ENCODE measurements around the gene EML3. TPM values are rescaled to one million over a fixed set of nuclear protein-coding genes. Genes with fewer than 3 reads are reported as not detected.
A peak's percentile ranks its signal among the peaks of the same experiment; 100 is the strongest.

Gene EML3
- total and polyA plus RNA-seq, 2 of the 13 experiments (the other 11 are each of a cell fraction or from before 2014, with no cell fraction given): 10.6 to 12.3 TPM

DNA sequence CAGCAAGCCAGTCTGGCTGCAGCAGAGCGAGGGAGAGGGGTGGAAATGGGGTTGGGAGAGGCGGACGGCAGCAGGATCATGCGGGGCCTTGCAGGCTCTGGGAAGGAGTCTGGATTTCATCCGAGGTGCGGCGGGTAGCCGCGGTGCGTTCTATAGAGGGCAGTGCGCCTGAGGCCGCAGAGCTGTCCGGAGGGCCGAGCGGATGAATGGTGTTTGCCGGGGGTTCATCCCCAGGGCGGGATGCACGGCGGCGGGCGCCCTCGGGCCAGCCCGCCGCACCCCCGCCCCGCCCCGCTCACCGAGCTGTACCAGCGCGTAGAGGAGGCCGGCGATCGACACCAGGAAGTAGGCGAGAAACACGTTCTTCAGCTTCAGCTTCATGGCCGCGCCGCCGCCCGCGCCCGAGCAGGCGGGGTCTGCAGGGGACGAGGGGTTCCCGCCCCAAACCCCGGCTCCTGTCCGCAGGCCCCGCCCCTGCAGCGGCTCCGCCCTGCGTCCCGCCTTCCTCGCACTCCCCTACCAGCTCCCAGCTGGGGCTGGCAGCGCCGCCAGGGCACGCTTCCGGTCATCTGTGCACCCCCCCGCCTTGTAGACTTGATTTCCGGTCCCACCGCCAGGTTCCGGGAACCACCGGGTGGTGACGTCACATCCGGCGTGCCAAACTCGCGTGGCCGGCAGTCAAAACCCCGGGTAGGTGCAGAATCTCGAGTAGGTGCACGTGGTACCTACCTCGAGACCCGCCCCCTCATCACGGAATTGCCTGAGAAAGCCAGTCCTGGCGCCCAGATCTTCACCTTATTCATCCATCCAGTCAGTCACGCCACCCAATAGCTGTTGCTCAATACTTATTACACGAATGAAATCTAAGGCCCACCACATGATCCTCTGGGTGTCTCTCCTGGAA, 9.2 kb upstream of the EML3 start, which contains the start of gene B3GAT3 (continued):
- TF ChIP-seq, protein P1, sequence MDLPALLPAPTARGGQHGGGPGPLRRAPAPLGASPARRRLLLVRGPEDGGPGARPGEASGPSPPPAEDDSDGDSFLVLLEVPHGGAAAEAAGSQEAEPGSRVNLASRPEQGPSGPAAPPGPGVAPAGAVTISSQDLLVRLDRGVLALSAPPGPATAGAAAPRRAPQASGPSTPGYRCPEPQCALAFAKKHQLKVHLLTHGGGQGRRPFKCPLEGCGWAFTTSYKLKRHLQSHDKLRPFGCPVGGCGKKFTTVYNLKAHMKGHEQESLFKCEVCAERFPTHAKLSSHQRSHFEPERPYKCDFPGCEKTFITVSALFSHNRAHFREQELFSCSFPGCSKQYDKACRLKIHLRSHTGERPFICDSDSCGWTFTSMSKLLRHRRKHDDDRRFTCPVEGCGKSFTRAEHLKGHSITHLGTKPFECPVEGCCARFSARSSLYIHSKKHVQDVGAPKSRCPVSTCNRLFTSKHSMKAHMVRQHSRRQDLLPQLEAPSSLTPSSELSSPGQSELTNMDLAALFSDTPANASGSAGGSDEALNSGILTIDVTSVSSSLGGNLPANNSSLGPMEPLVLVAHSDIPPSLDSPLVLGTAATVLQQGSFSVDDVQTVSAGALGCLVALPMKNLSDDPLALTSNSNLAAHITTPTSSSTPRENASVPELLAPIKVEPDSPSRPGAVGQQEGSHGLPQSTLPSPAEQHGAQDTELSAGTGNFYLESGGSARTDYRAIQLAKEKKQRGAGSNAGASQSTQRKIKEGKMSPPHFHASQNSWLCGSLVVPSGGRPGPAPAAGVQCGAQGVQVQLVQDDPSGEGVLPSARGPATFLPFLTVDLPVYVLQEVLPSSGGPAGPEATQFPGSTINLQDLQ (CRISPR knock-in tag; IDR thresholded peaks at IDR 0.05): 0 out of 2 replicates have a peak, but pooled peaks have one; percentile 48
- no peak for TF ChIP-seq ZNF839 (CRISPR knock-in tag; IDR thresholded peaks at IDR 0.05; ENCODE audit: borderline replicate concordance)
- TF ChIP-seq, protein P2, sequence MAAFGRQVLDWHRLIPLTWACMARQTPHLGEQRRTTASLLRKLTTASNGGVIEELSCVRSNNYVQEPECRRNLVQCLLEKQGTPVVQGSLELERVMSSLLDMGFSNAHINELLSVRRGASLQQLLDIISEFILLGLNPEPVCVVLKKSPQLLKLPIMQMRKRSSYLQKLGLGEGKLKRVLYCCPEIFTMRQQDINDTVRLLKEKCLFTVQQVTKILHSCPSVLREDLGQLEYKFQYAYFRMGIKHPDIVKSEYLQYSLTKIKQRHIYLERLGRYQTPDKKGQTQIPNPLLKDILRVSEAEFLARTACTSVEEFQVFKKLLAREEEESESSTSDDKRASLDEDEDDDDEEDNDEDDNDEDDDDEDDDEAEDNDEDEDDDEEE (CRISPR knock-in tag; IDR thresholded peaks at IDR 0.05): no peak
- peak; percentile 94 for TF ChIP-seq BORCS8-MEF2B (CRISPR knock-in tag; IDR thresholded peaks at IDR 0.05)
- TF ChIP-seq, protein P3, sequence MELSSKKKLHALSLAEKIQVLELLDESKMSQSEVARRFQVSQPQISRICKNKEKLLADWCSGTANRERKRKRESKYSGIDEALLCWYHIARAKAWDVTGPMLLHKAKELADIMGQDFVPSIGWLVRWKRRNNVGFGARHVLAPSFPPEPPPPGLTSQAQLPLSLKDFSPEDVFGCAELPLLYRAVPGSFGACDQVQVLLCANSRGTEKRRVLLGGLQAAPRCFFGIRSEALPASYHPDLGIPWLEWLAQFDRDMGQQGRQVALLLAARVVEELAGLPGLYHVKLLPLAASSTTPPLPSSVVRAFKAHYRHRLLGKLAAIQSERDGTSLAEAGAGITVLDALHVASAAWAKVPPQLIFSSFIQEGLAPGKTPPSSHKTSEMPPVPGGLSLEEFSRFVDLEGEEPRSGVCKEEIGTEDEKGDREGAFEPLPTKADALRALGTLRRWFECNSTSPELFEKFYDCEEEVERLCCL (CRISPR knock-in tag; IDR thresholded peaks at IDR 0.05; ENCODE audit: borderline replicate concordance): no peak
- TF ChIP-seq, protein P4, sequence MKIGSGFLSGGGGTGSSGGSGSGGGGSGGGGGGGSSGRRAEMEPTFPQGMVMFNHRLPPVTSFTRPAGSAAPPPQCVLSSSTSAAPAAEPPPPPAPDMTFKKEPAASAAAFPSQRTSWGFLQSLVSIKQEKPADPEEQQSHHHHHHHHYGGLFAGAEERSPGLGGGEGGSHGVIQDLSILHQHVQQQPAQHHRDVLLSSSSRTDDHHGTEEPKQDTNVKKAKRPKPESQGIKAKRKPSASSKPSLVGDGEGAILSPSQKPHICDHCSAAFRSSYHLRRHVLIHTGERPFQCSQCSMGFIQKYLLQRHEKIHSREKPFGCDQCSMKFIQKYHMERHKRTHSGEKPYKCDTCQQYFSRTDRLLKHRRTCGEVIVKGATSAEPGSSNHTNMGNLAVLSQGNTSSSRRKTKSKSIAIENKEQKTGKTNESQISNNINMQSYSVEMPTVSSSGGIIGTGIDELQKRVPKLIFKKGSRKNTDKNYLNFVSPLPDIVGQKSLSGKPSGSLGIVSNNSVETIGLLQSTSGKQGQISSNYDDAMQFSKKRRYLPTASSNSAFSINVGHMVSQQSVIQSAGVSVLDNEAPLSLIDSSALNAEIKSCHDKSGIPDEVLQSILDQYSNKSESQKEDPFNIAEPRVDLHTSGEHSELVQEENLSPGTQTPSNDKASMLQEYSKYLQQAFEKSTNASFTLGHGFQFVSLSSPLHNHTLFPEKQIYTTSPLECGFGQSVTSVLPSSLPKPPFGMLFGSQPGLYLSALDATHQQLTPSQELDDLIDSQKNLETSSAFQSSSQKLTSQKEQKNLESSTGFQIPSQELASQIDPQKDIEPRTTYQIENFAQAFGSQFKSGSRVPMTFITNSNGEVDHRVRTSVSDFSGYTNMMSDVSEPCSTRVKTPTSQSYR (CRISPR knock-in tag; IDR thresholded peaks at IDR 0.05; ENCODE audit: borderline replicate concordance): peak; percentile 11; the same call in 1 of the 2 replicates
- TF ChIP-seq, protein P5, sequence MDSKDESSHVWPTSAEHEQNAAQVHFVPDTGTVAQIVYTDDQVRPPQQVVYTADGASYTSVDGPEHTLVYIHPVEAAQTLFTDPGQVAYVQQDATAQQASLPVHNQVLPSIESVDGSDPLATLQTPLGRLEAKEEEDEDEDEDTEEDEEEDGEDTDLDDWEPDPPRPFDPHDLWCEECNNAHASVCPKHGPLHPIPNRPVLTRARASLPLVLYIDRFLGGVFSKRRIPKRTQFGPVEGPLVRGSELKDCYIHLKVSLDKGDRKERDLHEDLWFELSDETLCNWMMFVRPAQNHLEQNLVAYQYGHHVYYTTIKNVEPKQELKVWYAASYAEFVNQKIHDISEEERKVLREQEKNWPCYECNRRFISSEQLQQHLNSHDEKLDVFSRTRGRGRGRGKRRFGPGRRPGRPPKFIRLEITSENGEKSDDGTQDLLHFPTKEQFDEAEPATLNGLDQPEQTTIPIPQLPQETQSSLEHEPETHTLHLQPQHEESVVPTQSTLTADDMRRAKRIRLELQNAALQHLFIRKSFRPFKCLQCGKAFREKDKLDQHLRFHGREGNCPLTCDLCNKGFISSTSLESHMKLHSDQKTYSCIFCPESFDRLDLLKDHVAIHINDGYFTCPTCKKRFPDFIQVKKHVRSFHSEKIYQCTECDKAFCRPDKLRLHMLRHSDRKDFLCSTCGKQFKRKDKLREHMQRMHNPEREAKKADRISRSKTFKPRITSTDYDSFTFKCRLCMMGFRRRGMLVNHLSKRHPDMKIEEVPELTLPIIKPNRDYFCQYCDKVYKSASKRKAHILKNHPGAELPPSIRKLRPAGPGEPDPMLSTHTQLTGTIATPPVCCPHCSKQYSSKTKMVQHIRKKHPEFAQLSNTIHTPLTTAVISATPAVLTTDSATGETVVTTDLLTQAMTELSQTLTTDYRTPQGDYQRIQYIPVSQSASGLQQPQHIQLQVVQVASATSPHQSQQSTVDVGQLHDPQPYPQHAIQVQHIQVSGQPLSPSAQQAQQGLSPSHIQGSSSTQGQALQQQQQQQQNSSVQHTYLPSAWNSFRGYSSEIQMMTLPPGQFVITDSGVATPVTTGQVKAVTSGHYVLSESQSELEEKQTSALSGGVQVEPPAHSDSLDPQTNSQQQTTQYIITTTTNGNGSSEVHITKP (CRISPR knock-in tag; IDR thresholded peaks at IDR 0.05; ENCODE audit: low read depth): peak; percentile 72
- peak; percentile 79; the same call in 1 of the 2 replicates for TF ChIP-seq ZNF256 (CRISPR knock-in tag; conservative IDR thresholded peaks at IDR 0.05)
- TF ChIP-seq ZNF432 (CRISPR knock-in tag; IDR thresholded peaks at IDR 0.05; ENCODE audit: borderline replicate concordance): no peak
- peak; percentile 85 for TF ChIP-seq ELF3 (CRISPR knock-in tag; IDR thresholded peaks at IDR 0.05)
- TF ChIP-seq SMYD3 (CRISPR knock-in tag; IDR thresholded peaks at IDR 0.05): 0 out of 2 replicates have a peak, but pooled peaks have one; percentile 33
- TF ChIP-seq MZF1 (CRISPR knock-in tag; IDR thresholded peaks at IDR 0.05; ENCODE audit: borderline replicate concordance): no peak; the same call in 1 of the 2 replicates

Measured in HepG2 (cell line).